SU-DHL-6 (cell line): ENCODE data around the gene TNFRSF19.

Experiments used
- H2AFZ ChIP-seq: fragments of 200-600 bp; sonication (generic); 2 replicates; pipeline ENCODE4 v1.6.1; 2014; ENCODE audit warnings: low read depth, mild to moderate bottlenecking, moderate library complexity, mixed read lengths, antibody characterized with exemption, low read length; ENCODE audit not compliant: severe bottlenecking
- H3F3A ChIP-seq: fragments of 200-600 bp; shearing (Covaris generic); 2 replicates; pipeline ENCODE4 v1.6.0; 2016; ENCODE audit warnings: antibody characterized with exemption, mild to moderate bottlenecking; ENCODE audit not compliant: insufficient read depth
- H3K27ac ChIP-seq: fragments of 200-600 bp; sonication (generic); 2 replicates; pipeline ENCODE4 v1.5.1; 2016; ENCODE audit warnings: low read depth, mild to moderate bottlenecking, low read length, moderate library complexity, mixed read lengths
- H3K27me3 ChIP-seq: fragments of 200-600 bp; sonication (generic), shearing (Covaris generic); 2 replicates; pipeline ENCODE4 v1.6.0; 2014; ENCODE audit warnings: mild to moderate bottlenecking, low read length
- H3K36me3 ChIP-seq: fragments of 200-600 bp; sonication (generic); 2 replicates; pipeline ENCODE4 v1.6.1; 2014; ENCODE audit warnings: mild to moderate bottlenecking, low read length, mixed read lengths
- H3K4me2 ChIP-seq: fragments of 300-600, 200-600 bp; shearing (Covaris generic), sonication (generic); 2 replicates; pipeline ENCODE4 v1.6.0; 2014; ENCODE audit warnings: low read length, low read depth, mild to moderate bottlenecking; ENCODE audit not compliant: poor library complexity, severe bottlenecking
- H3K4me3 ChIP-seq: fragments of 200-600 bp; sonication (generic); 2 replicates; pipeline ENCODE4 v1.5.1; 2014; ENCODE audit warnings: antibody characterized with exemption, low read length, mild to moderate bottlenecking, mixed read lengths; ENCODE audit not compliant: insufficient read depth, poor library complexity, severe bottlenecking
- H3K79me2 ChIP-seq: fragments of 200-600 bp; sonication (generic); 2 replicates; pipeline ENCODE4 v1.6.1; 2014; ENCODE audit warnings: mild to moderate bottlenecking, low read length, moderate library complexity; ENCODE audit not compliant: insufficient read depth
- H3K9ac ChIP-seq: fragments of 200-600 bp; sonication (generic); 2 replicates; pipeline ENCODE4 v1.7.0; 2014; ENCODE audit warnings: mild to moderate bottlenecking, low read length
- H3K9me2 ChIP-seq: fragments of 200-600 bp; sonication (generic); replicated peaks from 2 replicates; pipeline ENCODE4 v1.6.1; 2014; ENCODE audit warnings: low read length; ENCODE audit not compliant: insufficient read depth
- H3K9me3 ChIP-seq: fragments of 200-600 bp; sonication (generic); 2 replicates; pipeline ENCODE4 v1.6.1; 2014; ENCODE audit warnings: low read length, mixed read lengths; ENCODE audit not compliant: insufficient read depth
- H4K20me1 ChIP-seq: fragments of 200-600 bp; sonication (generic); 2 replicates; pipeline ENCODE4 v1.6.1; 2014; ENCODE audit warnings: low read depth, mild to moderate bottlenecking, antibody characterized with exemption, low read length, moderate library complexity, mixed read lengths
- CTCF ChIP-seq: fragments of 200-600 bp; sonication (generic); IDR thresholded peaks from one replicate; pipeline ENCODE4 v1.5.1; 2017; ENCODE audit warnings: antibody characterized with exemption, mild to moderate bottlenecking, low read length, moderate library complexity; ENCODE audit not compliant: insufficient read depth, poor library complexity, severe bottlenecking
- EZH2phosphoT487 ChIP-seq: fragments of 200-600 bp; sonication (generic), shearing (Covaris generic); conservative IDR thresholded peaks from 2 replicates; pipeline ENCODE4 v1.6.1; 2018; ENCODE audit warnings: mild to moderate bottlenecking, antibody characterized with exemption, low read length, moderate library complexity, mixed read lengths

TNFRSF19 gene

GRCh38 chr13:23630349-23631093 is 60.3 kb downstream of the TNFRSF19 start:
- no peaks in the 10 kb centered on the region for H3K79me2 ChIP-seq
- H3K4me2 ChIP-seq, result no peak overlapping the region
- no peak for TF ChIP-seq CTCF
- TF ChIP-seq EZH2phosphoT487, result no peak
- no peaks in the 10 kb centered on the region for H3K27me3 ChIP-seq
- no peaks in the 10 kb centered on the region for H3F3A ChIP-seq
- H3K27ac ChIP-seq, result no peak overlapping the region
- no peak overlapping the region for H3K4me3 ChIP-seq
- no peaks in the 10 kb centered on the region for H3K36me3 ChIP-seq
- H3K9me3 ChIP-seq, result no peaks in the 10 kb centered on the region
- no peak overlapping the region for H2AFZ ChIP-seq
- no peaks in the 10 kb centered on the region for H4K20me1 ChIP-seq
- no peak overlapping the region for H3K9ac ChIP-seq
- H3K9me2 ChIP-seq, result no peaks in the 10 kb centered on the region

GRCh38 chr13:23631311-23632047 is 61.3 kb downstream of the TNFRSF19 start:
- no peak for TF ChIP-seq EZH2phosphoT487
- TF ChIP-seq CTCF, result no peak
- Histone ChIP-seq H4K20me1 (no peaks in the 10 kb centered on the region), H3K79me2 (no peaks in the 10 kb centered on the region), H3K9ac (no peak overlapping the region), H3K27me3 (no peaks in the 10 kb centered on the region), H3K4me2 (no peak overlapping the region), H3F3A (no peaks in the 10 kb centered on the region), H3K27ac (no peak overlapping the region), H3K9me3 (no peaks in the 10 kb centered on the region), H3K36me3 (no peaks in the 10 kb centered on the region), H3K9me2 (no peaks in the 10 kb centered on the region), H2AFZ (no peak overlapping the region), H3K4me3 (no peak overlapping the region)

GRCh38 chr13:23632048-23632582 is 61.9 kb downstream of the TNFRSF19 start:
- no peaks in the 10 kb centered on the region for H3K27me3 ChIP-seq
- no peaks in the 10 kb centered on the region for H3K36me3 ChIP-seq
- no peak overlapping the region for H3K9ac ChIP-seq
- no peaks in the 10 kb centered on the region for H3K79me2 ChIP-seq
- no peak overlapping the region for H3K27ac ChIP-seq
- H3K4me2 ChIP-seq, result no peak overlapping the region
- no peak overlapping the region for H3K4me3 ChIP-seq
- no peaks in the 10 kb centered on the region for H3F3A ChIP-seq
- H3K9me3 ChIP-seq, result no peaks in the 10 kb centered on the region
- no peak overlapping the region for H2AFZ ChIP-seq
- TF ChIP-seq EZH2phosphoT487 (no peak), CTCF (no peak)
- H3K9me2 ChIP-seq, result no peaks in the 10 kb centered on the region
- H4K20me1 ChIP-seq, result no peaks in the 10 kb centered on the region
